Heart left ventricle (tissue), 16 donors: ENCODE data around the gene ERP27. TPM values are rescaled to one million over a fixed set of nuclear protein-coding genes. Genes with fewer than 3 reads are reported as not detected.

Experiments used
- ATAC-seq, 4 donors: fragments of 200-7000 bp; cut with Tn5 transposase; one replicate each; pipeline ENCODE4 v1.9.1; 2020 to 2022; ENCODE audit warnings: moderate library complexity in 4 of 4, mild to moderate bottlenecking in 3 of 4, moderate number of reproducible peaks in 1 of 4
- DNase-seq, 5 donors: peaks; one replicate each; pipeline ENCODE4 v3.0.0-alpha.2; 2020
- H3K27ac ChIP-seq, 12 donors: fragments of 200-600 bp; sonication (generic) in 4 of 12; one replicate each; pipeline versions ENCODE4 v1.5.0 to v1.8.0; 2016 to 2022; ENCODE audit warnings: mild to moderate bottlenecking in 2 of 12
- H3K27me3 ChIP-seq, 9 donors: fragments of 200-600 bp; sonication (generic) in 2 of 9; one replicate each; pipeline versions ENCODE4 v1.5.1 to v1.8.0; 2016 to 2022; ENCODE audit warnings: mild to moderate bottlenecking in 3 of 9
- H3K36me3 ChIP-seq, 9 donors: fragments of 200-600 bp; sonication (generic) in 2 of 9; one replicate each; pipeline versions ENCODE4 v1.5.0 to v1.8.0; 2018 to 2022; ENCODE audit warnings: mild to moderate bottlenecking in 2 of 9
- H3K4me1 ChIP-seq, 12 donors: fragments of 200-600 bp; sonication (generic) in 4 of 12; one replicate each; pipeline versions ENCODE4 v1.5.0 to v1.8.0; 2016 to 2022; ENCODE audit warnings: mild to moderate bottlenecking in 3 of 12
- H3K4me3 ChIP-seq, 12 donors: fragments of 200-600 bp; sonication (generic) in 4 of 12; one replicate each; pipeline versions ENCODE4 v1.5.0 to v1.8.0; 2017 to 2022; ENCODE audit warnings: mild to moderate bottlenecking in 9 of 12, moderate library complexity in 4 of 12
- H3K9me3 ChIP-seq, 12 donors: fragments of 200-600 bp; sonication (generic) in 4 of 12; one replicate each; pipeline versions ENCODE4 v1.5.0 to v1.8.0; 2016 to 2022; ENCODE audit warnings: mild to moderate bottlenecking in 1 of 12
- POLR2A ChIP-seq, 2 donors: fragments of 450-650 bp; IDR thresholded peaks; one replicate each; pipeline ENCODE4 v1.6.1; 2017; ENCODE audit warnings: antibody characterized with exemption in 2 of 2, mild to moderate bottlenecking in 2 of 2, moderate library complexity in 2 of 2
- WGBS, 4 donors: extraction: QIAGEN DNeasy Blood & Tissue Kit in 2 of 4; methylation state at CpG; one replicate each; pipeline versions ENCODE4 v1.1.5 to v1.1.7; 2013 to 2018; 5-methylcytosine and 5-hydroxymethylcytosine counted together
- intact Hi-C, 10 donors: fragments of 100-400 bp; cut with DNase I; formaldehyde crosslinking; loops; one replicate each; pipeline versions ENCODE4 v1.11.1 to v1.14.2; 2022
- polyA plus RNA-seq, 2 donors: library from polyadenylated mRNA; stranded (reverse); fragments of 200-250 nt; gene quantifications; one replicate each; pipeline ENCODE4 v1.2.3, GENCODE V29; 2013
- total RNA-seq, 9 donors: library from RNA; depleted of rRNA in 2 of 9; stranded (reverse); fragments of >200 nt in 2 of 9; fragmentation: NEBNext Ultra II Directional in 3 of 9; extraction: Animal tissue kit (Norgen Biotek cat#: 25700) in 3 of 9; gene quantifications; one replicate each; pipeline versions ENCODE4 v1.1.0 to v1.2.4, GENCODE V29; 2016 to 2023
- TF ChIP-seq, protein P1 (sequence below), 12 donors: fragments of 200-600 bp; sonication (generic) in 4 of 12; IDR thresholded peaks; one replicate each; pipeline versions ENCODE4 v1.5.0 to v1.8.0; 2018 to 2022; ENCODE audit warnings: antibody characterized with exemption in 12 of 12, mild to moderate bottlenecking in 5 of 12
- donor health status: ischemic (EF 13 %, LVEDD 7.1; RV severe dilation, severe dysfunction).
- donor health status: healthy with polysubstance abuse.
- donor health status: DM: no; HTN: yes; CAD: no.
- donor health status: DM: no; HTN: no; CAD: no.
- donor health status: ischemic (EF 25% LVEDD 6.9; RV normal size, moderate dysfunction).
- donor health status: ischemic (EF 25% LVEDD 5.7; RV mildly dilated, moderate dysfunction).
- donor health status: healthy.
- donor health status: DM: yes; HTN: yes; CAD: no.
- donor health status: ischemic (EF 35%, LVEDD 5.7; RV mildly dilated, moderate dysfunction).
- donor health status: nonischemic (EF 11% LVEDD 7.7; RV severe dilation, severe dysfunction).
- donor health status: DM: yes; HTN: yes; CAD: no.
- donor health status: PGD.
- donor health status: ischemic (EF 29% LVEDD 5.4; RV normal size, mild dysfunction).
- donor health status: nonischemic (EF 23%, LVEDD 6.1; RV moderate dilation, normal function).

The ERP27 gene
- total and polyA plus RNA-seq, 11 donors = 0.12 to 0.93 (median 0.22) TPM; not detected in 2

GRCh38 chr12:14893506-14894250 is 44.7 kb downstream of the ERP27 start:
- Histone ChIP-seq H3K36me3 (no peaks in the 10 kb centered on the region), H3K9me3 (no peaks in the 10 kb centered on the region), H3K27me3 (no peaks in the 10 kb centered on the region), H3K4me3 (peak overlapping the region in 2 of 12 donors; percentile 12 to 17), H3K4me1 (peaks cover 0 to 46% (median 17%) of the 10 kb centered on the region in 12 donors), H3K27ac (peak overlapping the region; percentile 17 to 90 (median 74))
- peak in 4 of 5 donors; percentile 32 to 60 (median 38) for DNase-seq
- TF ChIP-seq, protein P1, sequence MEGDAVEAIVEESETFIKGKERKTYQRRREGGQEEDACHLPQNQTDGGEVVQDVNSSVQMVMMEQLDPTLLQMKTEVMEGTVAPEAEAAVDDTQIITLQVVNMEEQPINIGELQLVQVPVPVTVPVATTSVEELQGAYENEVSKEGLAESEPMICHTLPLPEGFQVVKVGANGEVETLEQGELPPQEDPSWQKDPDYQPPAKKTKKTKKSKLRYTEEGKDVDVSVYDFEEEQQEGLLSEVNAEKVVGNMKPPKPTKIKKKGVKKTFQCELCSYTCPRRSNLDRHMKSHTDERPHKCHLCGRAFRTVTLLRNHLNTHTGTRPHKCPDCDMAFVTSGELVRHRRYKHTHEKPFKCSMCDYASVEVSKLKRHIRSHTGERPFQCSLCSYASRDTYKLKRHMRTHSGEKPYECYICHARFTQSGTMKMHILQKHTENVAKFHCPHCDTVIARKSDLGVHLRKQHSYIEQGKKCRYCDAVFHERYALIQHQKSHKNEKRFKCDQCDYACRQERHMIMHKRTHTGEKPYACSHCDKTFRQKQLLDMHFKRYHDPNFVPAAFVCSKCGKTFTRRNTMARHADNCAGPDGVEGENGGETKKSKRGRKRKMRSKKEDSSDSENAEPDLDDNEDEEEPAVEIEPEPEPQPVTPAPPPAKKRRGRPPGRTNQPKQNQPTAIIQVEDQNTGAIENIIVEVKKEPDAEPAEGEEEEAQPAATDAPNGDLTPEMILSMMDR (IDR thresholded peaks at IDR 0.05) = peak in 1 of 12 donors; percentile 15
- TF ChIP-seq POLR2A (IDR thresholded peaks at IDR 0.05) = no peak
- intact Hi-C loops = loop anchor here in 5 of 10 donors (2.0 to 5.0 kb wide), 3 partner anchors 46 to 59 kb away; no protein-coding TSS in a partner anchor
- WGBS, 4 donors = 58 to 70% (median 63%) methylated on average over 5 of the region's 5 CpGs
- ATAC-seq = peak; percentile 70 to 84 (median 79)

GRCh38 chr12:14892726-14893505 is 45.4 kb downstream of the ERP27 start:
- 63 to 66% (median 66%) methylated on average over 7 of the region's 7 CpGs for WGBS, 4 donors
- TF ChIP-seq POLR2A (IDR thresholded peaks at IDR 0.05) = no peak
- TF ChIP-seq, protein P1 (IDR thresholded peaks at IDR 0.05) = peak in 6 of 12 donors; percentile 9 to 39 (median 28)
- Histone ChIP-seq H3K4me1 (peaks cover 0 to 46% (median 17%) of the 10 kb centered on the region in 12 donors), H3K27me3 (no peaks in the 10 kb centered on the region), H3K36me3 (no peaks in the 10 kb centered on the region), H3K9me3 (no peaks in the 10 kb centered on the region), H3K4me3 (peak overlapping the region in 2 of 12 donors; percentile 12 to 17), H3K27ac (peak overlapping the region; percentile 17 to 90 (median 74))
- DNase-seq (peak in 4 of 5 donors; percentile 45 to 59 (median 50)), ATAC-seq (peak; percentile 77 to 88 (median 84))
- intact Hi-C loops = loop anchor here in 5 of 10 donors (2.0 to 5.0 kb wide), 3 partner anchors 46 to 59 kb away; no protein-coding TSS in a partner anchor

DNA sequence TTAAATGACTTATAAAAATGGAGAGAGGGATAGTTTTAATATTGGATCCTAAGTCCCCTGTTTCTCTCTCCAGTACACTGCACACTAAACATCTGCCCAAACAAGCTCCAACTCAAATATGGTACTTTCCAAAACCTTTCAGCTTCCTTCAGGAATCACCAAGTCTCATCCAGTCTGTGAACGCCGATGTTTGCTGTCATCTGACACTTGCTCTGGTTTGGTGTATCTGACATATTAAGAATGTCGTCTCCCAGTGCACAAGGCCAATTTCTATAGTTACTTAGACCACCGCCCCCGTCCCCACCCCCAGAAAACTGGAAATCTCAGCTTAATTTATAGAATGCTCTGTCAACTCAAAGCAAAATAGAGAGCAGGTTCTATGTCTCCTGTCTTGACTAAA is 47.6 kb downstream of the ERP27 start:
- 70 to 92% (median 85%) methylated on average over 5 of the region's 5 CpGs for WGBS, 4 donors
- no peak for DNase-seq
- no peak for ATAC-seq
- Histone ChIP-seq H3K4me3 (no peak overlapping the region), H3K36me3 (no peaks in the 10 kb centered on the region), H3K27me3 (no peaks in the 10 kb centered on the region), H3K9me3 (no peaks in the 10 kb centered on the region), H3K4me1 (peaks cover 0 to 40% (median 14%) of the 10 kb centered on the region in 12 donors), H3K27ac (peak overlapping the region in 3 of 12 donors; percentile 5 to 40 (median 26))
- intact Hi-C loops = loop anchor here in 4 of 10 donors (5.0 kb wide), 2 partner anchors 43 to 62 kb away; no protein-coding TSS in a partner anchor
- TF ChIP-seq, protein P1 (IDR thresholded peaks at IDR 0.05) = no peak
- TF ChIP-seq POLR2A (IDR thresholded peaks at IDR 0.05) = no peak
